GM12878 (cell line): Measurements from ENCODE around the gene TMEM235. TPM values are rescaled to one million over a fixed set of nuclear protein-coding genes. Genes with fewer than 3 reads are reported as not detected.

ENCODE experiments used
- ATAC-seq: fragments of 200-7000 bp; cut with Tn5 transposase; 3 replicates; pipeline ENCODE4 v1.9.1; 2020; ENCODE audit warnings: mild to moderate bottlenecking, moderate library complexity
- BruUV-seq: library from RNA; stranded (reverse); fragments of 400-500 nt; replicated peaks from 2 replicates; lab custom pipeline; 2021; lab: Mats Ljungman, UMichigan
- CTCF ChIA-PET: fragments of 300-600 bp; sonication (Branson Sonifier 250); formaldehyde crosslinking; extraction: SDS; loops from one replicate; lab custom pipeline; 2021; ENCODE audit warnings: inconsistent platforms; lab: Yijun Ruan, JAX
- POLR2A ChIA-PET: fragments of 350-600 bp; formaldehyde crosslinking; extraction: SDS; loops from one replicate; lab custom pipeline; 2021; ENCODE audit warnings: inconsistent platforms; lab: Charles Lee
- RAD21 ChIA-PET: fragments of 300-600 bp; sonication (Branson Sonifier 250); formaldehyde crosslinking; loops from one replicate; lab custom pipeline; 2023; ENCODE audit warnings: antibody characterized with exemption; ENCODE audit not compliant: unreplicated experiment; lab: Charles Lee
- SMC1A ChIA-PET: fragments of 300-600 bp; sonication (Branson Sonifier 250); formaldehyde crosslinking; loops from one replicate; lab custom pipeline; 2023; ENCODE audit not compliant: unreplicated experiment, uncharacterized antibody; lab: Charles Lee
- DNase-seq: peaks from one replicate; pipeline ENCODE4 v3.0.0-alpha.2; 2011; ENCODE audit warnings: low read depth, low spot score
- FAIRE-seq: peaks from 3 replicates; lab custom pipeline; 2011; peaks lifted over from hg19 to GRCh38; lab: Jason Lieb, UNC
- H2AFZ ChIP-seq: 2 replicates; pipeline ENCODE4 v1.6.0; 2011; ENCODE audit warnings: low read depth, low read length, control low read depth; ENCODE audit not compliant: control insufficient read depth
- H3K27ac ChIP-seq: 2 replicates; pipeline ENCODE4 v1.5.1; 2011; ENCODE audit warnings: control low read depth; ENCODE audit not compliant: control insufficient read depth, insufficient read depth
- H3K27me3 ChIP-seq, 2 experiments: replicated peaks in 1 of 2; 2 replicates each; pipeline versions ENCODE4 v1.6.0 to v1.6.1; 2011; ENCODE audit warnings: low read length in 1 of 2; ENCODE audit not compliant: control insufficient read depth in 2 of 2, insufficient read depth in 2 of 2
- H3K36me3 ChIP-seq, 2 experiments: 2 replicates each; pipeline ENCODE4 v1.5.1; 2011; ENCODE audit warnings: low read length in 1 of 2; ENCODE audit not compliant: control insufficient read depth in 2 of 2, insufficient read depth in 2 of 2
- H3K4me1 ChIP-seq: 2 replicates; pipeline ENCODE4 v1.6.1; 2011; ENCODE audit warnings: mild to moderate bottlenecking, low read length, moderate library complexity, mixed read lengths; ENCODE audit not compliant: control insufficient read depth, insufficient read depth
- H3K4me2 ChIP-seq: 2 replicates; pipeline ENCODE4 v1.6.0; 2011; ENCODE audit warnings: control low read depth; ENCODE audit not compliant: control insufficient read depth, insufficient read depth
- H3K4me3 ChIP-seq: fragments of 200-600 bp; sonication (generic); 2 replicates; pipeline ENCODE4 v1.5.1; 2016
- H3K79me2 ChIP-seq: 2 replicates; pipeline ENCODE4 v1.6.0; 2011; ENCODE audit warnings: low read length; ENCODE audit not compliant: control insufficient read depth, insufficient read depth
- H3K9ac ChIP-seq: 2 replicates; pipeline ENCODE4 v1.8.0; 2011; ENCODE audit warnings: low read length, control low read depth, mixed read lengths; ENCODE audit not compliant: control insufficient read depth, insufficient read depth
- H3K9me3 ChIP-seq: replicated peaks from 3 replicates; pipeline ENCODE4 v1.5.1; 2011; ENCODE audit warnings: mild to moderate bottlenecking, low read length; ENCODE audit not compliant: control insufficient read depth, insufficient read depth
- H4K20me1 ChIP-seq: 2 replicates; pipeline ENCODE4 v1.6.0; 2011; ENCODE audit not compliant: control insufficient read depth, insufficient read depth
- CBFB ChIP-seq: IDR thresholded peaks from 2 replicates; pipeline ENCODE4 v1.6.1; 2016; ENCODE audit warnings: antibody characterized with exemption, low read depth
- ESRRA ChIP-seq: IDR thresholded peaks from 2 replicates; pipeline ENCODE4 v1.6.1; 2012; ENCODE audit warnings: mild to moderate bottlenecking, low read length, improper control_type of control experiment
- MXI1 ChIP-seq: fragments of 150-350 bp; IDR thresholded peaks from 2 replicates; pipeline ENCODE4 v1.6.1; 2011; ENCODE audit warnings: low read depth, mild to moderate bottlenecking, inconsistent platforms, low read length, improper control_type of control experiment
- NR2F1 ChIP-seq: fragments of 450-650 bp; conservative IDR thresholded peaks from 2 replicates; pipeline ENCODE4 v1.6.1; 2017; ENCODE audit warnings: mild to moderate bottlenecking
- SRF ChIP-seq, 2 experiments: IDR thresholded peaks; 2 replicates each; pipeline ENCODE4 v1.6.1; 2011; ENCODE audit warnings: low read depth in 2 of 2, low read length in 2 of 2, mild to moderate bottlenecking in 1 of 2, moderate library complexity in 1 of 2
- SUZ12 ChIP-seq: fragments of 200-600 bp; sonication (generic); IDR thresholded peaks from one replicate; pipeline ENCODE4 v1.6.1; 2018; ENCODE audit warnings: antibody characterized with exemption, mild to moderate bottlenecking; ENCODE audit not compliant: unreplicated experiment
- TCF3 ChIP-seq: IDR thresholded peaks from 2 replicates; pipeline ENCODE4 v1.6.1; 2012; ENCODE audit warnings: low read depth, mild to moderate bottlenecking, low read length, borderline replicate concordance; ENCODE audit not compliant: insufficient read depth
- ZNF207 ChIP-seq: fragments of 450-650 bp; IDR thresholded peaks from 2 replicates; pipeline ENCODE4 v1.6.1; 2014; ENCODE audit warnings: antibody characterized with exemption, mild to moderate bottlenecking, borderline replicate concordance
- ZNF592 ChIP-seq: fragments of 450-650 bp; IDR thresholded peaks from 2 replicates; pipeline ENCODE4 v1.6.1; 2017; ENCODE audit warnings: mild to moderate bottlenecking, moderate library complexity
- ZNF687 ChIP-seq: fragments of 450-650 bp; IDR thresholded peaks from 2 replicates; pipeline ENCODE4 v1.6.1; 2017; ENCODE audit warnings: mild to moderate bottlenecking, moderate library complexity
- WGBS: methylation state at CpG from one replicate; pipeline ENCODE4 v1.1.6; 2016; ENCODE audit warnings: low lambda C conversion rate; ENCODE audit not compliant: insufficient replicate concordance, insufficient coverage; ENCODE audit errors: missing lambda C conversion rate; 5-methylcytosine and 5-hydroxymethylcytosine counted together
- in situ Hi-C: fragments of 300-500 bp; cut with MboI; formaldehyde crosslinking; loops from 9 replicates; pipeline ENCODE4 v1.14.3; 2018; ENCODE audit warnings: mixed read lengths
- intact Hi-C: fragments of 100-400 bp; cut with micrococcal nuclease; formaldehyde crosslinking; loops from one replicate; pipeline ENCODE4 v1.14.2; 2022; ENCODE audit not compliant: unreplicated experiment
- polyA plus RNA-seq, 11 experiments: library from polyadenylated mRNA; depleted of rRNA in 4 of 11; unstranded in 6 of 11; stranded (reverse) in 5 of 11; fragments of >200 nt; fragmentation: Nextera tagmentation in 4 of 11; fragmentation: Illumina TruSeq in 1 of 11; extraction: Ambion mirVana in 4 of 11; extraction: Trizol in 1 of 11; gene quantifications; 1 replicate in 1 of 11; 2 replicates in 10 of 11; pipeline versions ENCODE4 v1.2.1 to v1.2.3, GENCODE V29; 2011 to 2016; ENCODE audit warnings: inconsistent platforms in 2 of 11, missing spikeins in 2 of 11, low read depth in 1 of 11
- total RNA-seq, 4 experiments: library from RNA; depleted of rRNA in 3 of 4; stranded (reverse); fragments of >200 nt in 3 of 4; fragmentation: Illumina TruSeq in 1 of 4; extraction: Trizol in 1 of 4; gene quantifications; 2 replicates each; pipeline versions ENCODE4 v1.2.1 to v1.2.3, GENCODE V29; 2013 to 2021

TMEM235 gene
- total and polyA plus RNA-seq, 10 of the 15 experiments (the other 5 are each of a cell fraction or from before 2014, with no cell fraction given), result not detected

DNA sequence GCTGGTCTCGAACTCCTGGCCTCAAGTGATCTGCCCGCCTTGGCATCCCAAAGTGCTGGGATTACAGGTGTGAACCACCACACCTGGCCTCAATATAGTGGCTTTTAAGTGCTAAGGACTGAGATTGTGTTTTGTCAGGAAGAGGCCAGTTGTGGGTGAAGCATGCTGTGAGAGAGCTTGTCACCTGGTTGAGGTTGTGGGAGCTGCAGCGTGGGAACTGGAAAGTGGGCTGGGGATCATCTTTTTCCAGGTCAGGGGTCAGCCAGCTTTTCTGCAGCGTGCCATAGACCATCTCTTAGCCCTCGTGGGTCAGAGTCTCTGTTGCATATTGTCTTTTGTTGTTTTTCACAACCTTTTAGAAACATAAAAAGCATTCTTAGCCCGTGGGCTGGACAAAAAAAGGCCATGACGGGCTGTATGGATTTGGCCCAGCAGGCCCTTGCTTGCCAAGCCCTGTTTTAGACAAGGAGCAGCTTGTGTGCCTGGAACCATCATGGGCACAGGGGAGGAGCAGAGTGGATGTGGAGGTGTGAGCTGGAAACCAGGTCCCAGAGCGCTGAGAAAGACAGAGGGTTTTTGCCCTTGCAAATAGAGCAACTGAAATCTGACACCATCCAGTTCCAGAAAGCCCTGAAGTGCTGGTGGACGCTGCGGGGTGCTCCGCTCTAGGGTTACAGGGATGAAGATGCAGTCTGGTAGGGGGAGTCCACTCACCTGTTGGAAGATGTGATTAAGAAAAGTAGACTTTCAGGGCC is 11.9 kb upstream of the TMEM235 start:
- Histone ChIP-seq H3K4me2 (no peak overlapping the region), H3K9ac (no peak overlapping the region), H3K27me3 (no peaks in the 10 kb centered on the region; a peak in 1 of 4 replicates), H3K27ac (no peak overlapping the region), H3K9me3 (no peaks in the 10 kb centered on the region), H3K79me2 (peaks cover 19% of the 10 kb centered on the region), H4K20me1 (no peaks in the 10 kb centered on the region), H3K4me1 (peaks cover 3% of the 10 kb centered on the region; the same call in 1 of the 2 replicates), H3K4me3 (no peak overlapping the region), H2AFZ (no peak overlapping the region), H3K36me3 (peaks cover 4 to 17% of the 10 kb centered on the region in 2 experiments; a peak in 3 of 4 replicates)
- in situ Hi-C loops, result no loop called here
- DNase-seq (no peak), ATAC-seq (no peak), FAIRE-seq (no peak)
- POLR2A ChIA-PET, result no interaction called here
- CTCF ChIA-PET, result interaction anchor here (0.6 to 2.1 kb wide), 5 partner anchors 31 to 1790 kb away, joined by 3 to 5 read pairs (median 3); no protein-coding TSS in a partner anchor
- SMC1A ChIA-PET, result no interaction called here
- TF ChIP-seq MXI1, result no peak
- no peak for TF ChIP-seq SRF (IDR thresholded peaks at IDR 0.05; ENCODE audit: low read depth in 2 of 2, low read length in 2 of 2)
- TF ChIP-seq ZNF207, result no peak
- TF ChIP-seq ZNF687, result no peak
- TF ChIP-seq TCF3, result no peak
- no peak for TF ChIP-seq ZNF592
- no peak for TF ChIP-seq NR2F1
- TF ChIP-seq CBFB, result no peak
- no peak for TF ChIP-seq SUZ12
- no peak for TF ChIP-seq ESRRA
- intact Hi-C loops, result no loop called here
- RAD21 ChIA-PET, result interaction anchor here (0.8 kb wide), 1 partner anchor 30 kb away, joined by 3 read pairs; no protein-coding TSS in a partner anchor
- WGBS, result 98% methylated on average over 11 of the region's 11 CpGs
- no TSS peak for BruUV-seq
